MG63 (cell line): Measurements from ENCODE around the gene IFITM10. TPM values are rescaled to one million over a fixed set of nuclear protein-coding genes. Genes with fewer than 3 reads are reported as not detected.

ENCODE experiments used
- DNase-seq: peaks from one replicate; pipeline ENCODE4 v3.0.0-alpha.2; 2020
- H3K27me3 ChIP-seq: fragments of 250-450 bp; sonication (Bioruptor Pico); 2 replicates; pipeline ENCODE4 v1.5.1; 2020; ENCODE audit warnings: mild to moderate bottlenecking, moderate library complexity
- H3K36me3 ChIP-seq: fragments of 250-450 bp; sonication (Bioruptor Pico); 2 replicates; pipeline ENCODE4 v1.5.1; 2020; ENCODE audit warnings: mild to moderate bottlenecking, moderate library complexity
- H3K4me3 ChIP-seq: fragments of 250-450 bp; sonication (Bioruptor Pico); 2 replicates; pipeline ENCODE4 v1.5.1; 2020; ENCODE audit warnings: mild to moderate bottlenecking, moderate library complexity
- H3K9me3 ChIP-seq: fragments of 250-450 bp; sonication (Bioruptor Pico); 2 replicates; pipeline ENCODE4 v1.5.1; 2020; ENCODE audit warnings: mild to moderate bottlenecking, moderate library complexity
- total RNA-seq: library from RNA; depleted of rRNA; stranded (reverse); fragments of >200 nt; shearing (Covaris generic); gene quantifications from 2 replicates; pipeline ENCODE4 v1.2.3, GENCODE V29; 2014; ENCODE audit warnings: low replicate concordance

IFITM10 gene
- total RNA-seq, 1 experiment from 2014 or later = 0.03 TPM

GRCh38 chr11:1748636-1749394 lies 1.6 kb downstream of the IFITM10 start:
- Histone ChIP-seq H3K9me3 (no peaks in the 10 kb centered on the region), H3K27me3 (peaks cover 10% of the 10 kb centered on the region), H3K4me3 (peak overlapping the region; percentile 13; the same call in 1 of the 2 replicates), H3K36me3 (no peaks in the 10 kb centered on the region; the same call in 1 of the 2 replicates)
- DNase-seq = peak; percentile 54

GRCh38 chr11:1747753-1748635 lies 2.4 kb downstream of the IFITM10 start:
- no peak overlapping the region; the same call in 1 of the 2 replicates for H3K4me3 ChIP-seq
- no peaks in the 10 kb centered on the region; the same call in 1 of the 2 replicates for H3K36me3 ChIP-seq
- peaks cover 10% of the 10 kb centered on the region for H3K27me3 ChIP-seq
- H3K9me3 ChIP-seq = no peaks in the 10 kb centered on the region
- no peak for DNase-seq

- Histone ChIP-seq H3K27me3 (peaks cover 10% of the 10 kb centered on the region), H3K4me3 (no peak overlapping the region)
- no peak for DNase-seq
Measured at GRCh38 chr11:1746956-1747752, 3.2 kb downstream of the IFITM10 start.

GRCh38 chr11:1746511-1746931 lies 3.9 kb downstream of the IFITM10 start:
- no peaks in the 10 kb centered on the region for H3K36me3 ChIP-seq
- DNase-seq = peak; percentile 67
- peaks cover 10% of the 10 kb centered on the region for H3K27me3 ChIP-seq
- H3K9me3 ChIP-seq = no peaks in the 10 kb centered on the region
- H3K4me3 ChIP-seq = no peak overlapping the region

More at GRCh38 chr11:1746956-1747752, 3.2 kb downstream of the IFITM10 start:
- Histone ChIP-seq H3K36me3 (no peaks in the 10 kb centered on the region), H3K9me3 (no peaks in the 10 kb centered on the region)

- Histone ChIP-seq H3K36me3 (no peaks in the 10 kb centered on the region), H3K4me3 (no peak overlapping the region)
Measured at GRCh38 chr11:1745701-1746320, 4.6 kb downstream of the IFITM10 start.

GRCh38 chr11:1744891-1745700 lies 5.3 kb downstream of the IFITM10 start:
- H3K9me3 ChIP-seq = no peaks in the 10 kb centered on the region
- H3K27me3 ChIP-seq = peaks cover 12% of the 10 kb centered on the region
- DNase-seq = no peak
- H3K4me3 ChIP-seq = no peak overlapping the region
- no peaks in the 10 kb centered on the region for H3K36me3 ChIP-seq

More at GRCh38 chr11:1745701-1746320, 4.6 kb downstream of the IFITM10 start:
- H3K9me3 ChIP-seq = no peaks in the 10 kb centered on the region
- no peak for DNase-seq
- peaks cover 10% of the 10 kb centered on the region for H3K27me3 ChIP-seq

GRCh38 chr11:1744137-1744886 lies 6.1 kb downstream of the IFITM10 start:
- Histone ChIP-seq H3K27me3 (peaks cover 12% of the 10 kb centered on the region), H3K4me3 (no peak overlapping the region), H3K9me3 (no peaks in the 10 kb centered on the region), H3K36me3 (no peaks in the 10 kb centered on the region)
- no peak for DNase-seq

GRCh38 chr11:1743585-1744136 lies 6.7 kb downstream of the IFITM10 start:
- H3K27me3 ChIP-seq = peaks cover 9% of the 10 kb centered on the region
- DNase-seq = no peak

GRCh38 chr11:1742869-1743584 lies 7.4 kb downstream of the IFITM10 start:
- no peak overlapping the region for H3K4me3 ChIP-seq

More at GRCh38 chr11:1743585-1744136, 6.7 kb downstream of the IFITM10 start:
- H3K36me3 ChIP-seq = no peaks in the 10 kb centered on the region
- no peak overlapping the region for H3K4me3 ChIP-seq
- H3K9me3 ChIP-seq = no peaks in the 10 kb centered on the region

GRCh38 chr11:1742371-1742770 lies 8.0 kb downstream of the IFITM10 start:
- no peak for DNase-seq
- Histone ChIP-seq H3K4me3 (no peak overlapping the region), H3K36me3 (no peaks in the 10 kb centered on the region)

More at GRCh38 chr11:1742869-1743584, 7.4 kb downstream of the IFITM10 start:
- H3K36me3 ChIP-seq = no peaks in the 10 kb centered on the region
- no peak for DNase-seq
- peaks cover 7% of the 10 kb centered on the region; the same call in 1 of the 2 replicates for H3K27me3 ChIP-seq
- peaks cover 3% of the 10 kb centered on the region; the same call in 1 of the 2 replicates for H3K9me3 ChIP-seq

GRCh38 chr11:1741741-1742140 lies 8.7 kb downstream of the IFITM10 start:
- DNase-seq = no peak
- no peak overlapping the region for H3K4me3 ChIP-seq
- peaks cover 14% of the 10 kb centered on the region; the same call in 1 of the 2 replicates for H3K27me3 ChIP-seq
- no peaks in the 10 kb centered on the region for H3K36me3 ChIP-seq
- H3K9me3 ChIP-seq = peaks cover 13% of the 10 kb centered on the region

More at GRCh38 chr11:1742371-1742770, 8.0 kb downstream of the IFITM10 start:
- peaks cover 11% of the 10 kb centered on the region; the same call in 1 of the 2 replicates for H3K27me3 ChIP-seq
- peaks cover 7% of the 10 kb centered on the region for H3K9me3 ChIP-seq

- peaks cover 19% of the 10 kb centered on the region for H3K9me3 ChIP-seq
- no peak for DNase-seq
- no peaks in the 10 kb centered on the region for H3K36me3 ChIP-seq
- H3K4me3 ChIP-seq = no peak overlapping the region
- peaks cover 14% of the 10 kb centered on the region; the same call in 1 of the 2 replicates for H3K27me3 ChIP-seq
Measured at GRCh38 chr11:1740786-1741530, 9.4 kb downstream of the IFITM10 start.

GRCh38 chr11:1739576-1739975 lies 10.8 kb downstream of the IFITM10 start:
- H3K27me3 ChIP-seq = peaks cover 16% of the 10 kb centered on the region; the same call in 1 of the 2 replicates
- H3K4me3 ChIP-seq = no peak overlapping the region
- peaks cover 19% of the 10 kb centered on the region for H3K9me3 ChIP-seq
- H3K36me3 ChIP-seq = no peaks in the 10 kb centered on the region
- no peak for DNase-seq
